D341Med (cell line): ENCODE data around the gene NR1I2.

ENCODE experiments used
- DNase-seq: peaks from one replicate; pipeline ENCODE4 v3.0.0; 2012; ENCODE audit warnings: low spot score

NR1I2 gene

DNA sequence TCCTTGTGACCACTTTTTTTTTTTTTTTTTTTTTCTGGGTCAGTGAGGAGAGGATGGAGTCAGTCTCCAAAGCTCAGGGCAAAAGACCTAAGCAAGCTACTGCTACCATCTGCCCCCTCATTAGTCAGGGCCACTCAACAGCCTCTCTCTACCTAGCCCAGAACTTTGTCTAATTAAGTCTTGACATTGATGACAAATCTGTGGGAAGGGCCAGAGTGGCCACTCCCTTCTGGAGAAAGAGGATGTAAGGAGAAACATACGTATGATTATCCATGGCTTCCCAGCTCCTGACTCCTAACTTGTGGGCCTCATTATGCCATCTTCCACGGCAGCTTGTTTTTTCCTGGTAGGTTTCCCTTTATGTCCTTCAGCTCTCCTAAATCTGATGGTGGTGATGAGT lies 37.9 kb downstream of the NR1I2 start:
- no peak for DNase-seq

DNA sequence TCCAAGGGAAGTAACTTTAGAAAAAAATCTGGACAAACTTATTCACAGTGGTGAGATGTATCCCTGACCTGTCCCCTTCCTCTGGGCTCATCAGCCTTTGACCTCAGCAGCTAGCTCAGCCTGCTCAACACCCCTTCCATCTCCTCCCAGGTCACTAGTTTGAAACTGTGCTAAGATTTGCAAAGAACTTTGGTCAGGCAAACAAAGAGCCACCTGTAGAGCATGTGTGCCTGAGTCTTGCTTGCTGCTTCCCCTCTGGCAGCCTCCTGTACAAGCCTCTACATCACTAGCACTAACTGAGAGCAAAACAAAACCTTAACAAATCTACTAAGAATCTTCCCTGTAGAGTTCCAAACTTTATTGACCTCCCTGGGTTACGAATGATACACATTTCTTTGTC lies 43.9 kb downstream of the NR1I2 start:
- DNase-seq: no peak

DNA sequence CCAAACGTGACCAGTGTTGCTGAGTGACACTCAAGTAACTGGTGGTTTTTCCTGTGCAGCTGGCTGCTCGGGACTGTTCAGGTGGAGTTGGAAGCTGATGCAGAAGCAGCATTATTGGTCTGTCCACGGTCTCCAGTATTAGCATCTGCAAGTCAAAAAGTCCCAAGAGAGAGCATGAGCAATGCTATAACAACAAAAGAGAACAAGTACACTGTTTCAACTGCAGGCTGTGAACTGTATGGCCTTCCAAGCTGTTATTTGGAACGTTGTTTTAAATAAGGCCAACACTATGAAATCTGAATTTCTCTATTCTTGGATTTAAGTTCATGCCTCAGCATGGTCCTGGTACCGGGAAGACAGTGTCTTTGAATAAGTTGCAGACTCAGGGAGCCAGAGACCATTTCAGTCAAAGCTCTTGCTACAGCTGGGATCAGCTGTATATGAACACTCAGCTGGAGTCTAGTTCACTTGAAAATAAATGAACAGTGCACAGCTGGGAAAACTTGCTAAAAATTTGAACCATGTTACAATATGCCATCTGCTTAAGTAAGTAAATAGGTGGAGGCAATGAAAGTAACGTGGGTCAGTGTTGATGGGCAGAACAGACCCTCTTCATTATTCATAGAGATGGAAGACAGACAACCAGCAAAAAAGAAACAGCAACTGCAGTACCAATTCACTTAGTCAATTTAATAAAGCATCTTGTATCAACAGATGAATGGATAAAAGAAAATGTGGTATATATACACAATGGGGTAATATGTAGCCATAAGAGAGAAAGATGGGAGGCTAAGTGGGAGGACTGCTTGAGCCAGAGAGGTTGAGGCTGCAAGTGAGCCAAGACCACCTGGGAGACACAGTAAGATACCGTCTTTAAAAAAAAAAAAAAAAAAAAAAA lies 45.1 kb downstream of the NR1I2 start:
- no peak for DNase-seq

DNA sequence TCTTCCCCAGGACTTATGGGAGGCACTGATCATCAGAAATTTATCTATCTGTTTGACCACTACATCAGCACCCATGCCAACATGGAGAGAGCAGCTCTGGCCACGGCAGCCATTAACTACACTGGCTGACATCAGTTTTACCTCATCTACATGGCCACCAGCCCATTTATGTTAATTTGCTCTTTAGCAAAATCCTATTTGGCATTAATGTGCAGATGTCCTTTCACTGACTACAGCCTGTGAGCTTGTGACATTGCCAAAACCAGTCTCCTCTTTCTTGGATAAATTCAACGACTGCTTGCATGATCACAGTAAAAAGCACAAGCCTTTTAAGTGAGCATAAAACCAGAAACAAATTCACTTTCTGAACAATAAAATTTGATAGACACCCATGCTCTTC lies 47.5 kb downstream of the NR1I2 start:
- no peak for DNase-seq

DNA sequence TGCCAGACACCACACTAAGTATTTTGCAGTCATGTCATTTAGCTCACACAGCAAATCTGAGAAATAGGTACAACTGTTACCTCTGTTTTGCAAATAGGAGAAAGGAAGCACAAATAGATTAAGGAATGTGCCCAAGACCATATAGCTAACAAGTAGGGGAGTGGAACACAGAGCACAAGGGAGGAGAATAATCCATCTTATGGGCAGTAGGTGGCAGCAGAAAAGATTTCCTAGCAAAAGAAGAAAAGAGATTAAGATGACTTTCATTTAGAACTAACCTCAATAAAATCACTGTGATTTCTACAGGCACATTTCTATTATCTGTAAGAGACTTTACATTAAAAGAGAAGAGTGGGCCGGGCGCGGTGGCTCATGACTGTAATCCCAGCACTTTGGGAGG lies 49.1 kb downstream of the NR1I2 start:
- no peak for DNase-seq

DNA sequence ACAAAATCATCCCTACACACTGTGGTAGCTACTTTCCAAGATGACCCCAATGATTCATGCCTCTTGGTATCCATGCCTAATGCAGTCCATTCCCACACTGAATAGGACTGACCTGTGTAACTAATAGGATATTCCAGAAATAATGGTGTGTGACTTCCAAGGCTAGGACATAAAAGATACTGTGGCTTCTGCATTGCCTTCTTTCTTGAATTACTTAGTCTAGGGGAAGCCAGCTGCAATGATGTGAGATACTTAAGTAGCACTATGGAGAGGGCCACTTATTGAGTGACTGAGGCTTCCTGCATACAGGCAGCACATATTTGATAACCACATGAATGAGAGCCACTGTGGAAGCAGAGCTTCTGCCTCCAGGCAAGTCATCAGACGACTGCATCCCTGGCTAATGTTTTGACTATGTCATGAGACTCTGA lies 50.1 kb downstream of the NR1I2 start:
- no peak for DNase-seq

DNA sequence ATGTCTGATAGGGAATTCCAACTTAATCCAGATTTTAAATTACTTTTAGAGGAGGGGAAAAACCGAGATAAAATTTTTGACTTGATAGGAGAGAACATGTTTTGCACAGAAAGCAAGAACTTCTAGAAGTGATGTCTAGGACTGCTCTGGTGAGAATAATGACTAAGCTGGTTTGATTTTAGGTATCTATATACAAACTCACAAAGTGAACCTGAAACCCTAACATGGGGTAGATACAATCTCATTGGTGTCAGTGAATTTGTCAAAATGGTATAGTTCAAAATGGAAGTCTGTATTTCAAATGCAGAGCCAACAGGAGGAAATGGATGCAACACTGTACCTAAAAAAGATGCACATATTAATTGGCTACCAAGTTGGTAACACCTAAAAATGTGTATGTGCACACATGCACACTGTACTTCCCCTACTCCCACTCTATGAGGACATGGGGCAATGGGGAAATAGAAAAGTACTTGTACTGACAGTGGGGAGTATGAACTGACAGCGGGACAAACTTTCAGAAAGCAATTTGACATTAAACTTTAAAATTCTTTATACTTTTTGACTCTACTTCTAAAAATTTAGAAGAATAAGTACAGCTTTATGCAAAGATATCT lies 53.0 kb downstream of the NR1I2 start:
- DNase-seq: no peak

DNA sequence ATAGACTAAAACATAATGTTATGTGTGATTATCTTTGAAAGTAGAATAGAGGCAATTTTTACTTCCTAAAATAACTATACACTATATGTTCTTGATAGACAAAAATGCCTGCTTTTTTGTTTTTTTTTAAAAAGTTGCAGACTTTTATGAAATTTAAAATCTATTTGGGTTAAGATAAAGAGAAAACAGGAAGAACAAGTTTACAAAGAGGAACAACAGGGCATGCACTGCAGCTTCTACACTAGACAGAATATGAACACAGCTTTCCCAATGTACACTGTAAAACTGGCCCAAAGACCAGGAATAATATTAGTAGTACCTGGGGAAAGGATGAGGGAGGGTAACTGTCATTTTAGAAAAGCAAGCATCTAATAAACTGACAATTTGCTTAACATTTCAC lies 53.7 kb downstream of the NR1I2 start:
- DNase-seq: no peak

DNA sequence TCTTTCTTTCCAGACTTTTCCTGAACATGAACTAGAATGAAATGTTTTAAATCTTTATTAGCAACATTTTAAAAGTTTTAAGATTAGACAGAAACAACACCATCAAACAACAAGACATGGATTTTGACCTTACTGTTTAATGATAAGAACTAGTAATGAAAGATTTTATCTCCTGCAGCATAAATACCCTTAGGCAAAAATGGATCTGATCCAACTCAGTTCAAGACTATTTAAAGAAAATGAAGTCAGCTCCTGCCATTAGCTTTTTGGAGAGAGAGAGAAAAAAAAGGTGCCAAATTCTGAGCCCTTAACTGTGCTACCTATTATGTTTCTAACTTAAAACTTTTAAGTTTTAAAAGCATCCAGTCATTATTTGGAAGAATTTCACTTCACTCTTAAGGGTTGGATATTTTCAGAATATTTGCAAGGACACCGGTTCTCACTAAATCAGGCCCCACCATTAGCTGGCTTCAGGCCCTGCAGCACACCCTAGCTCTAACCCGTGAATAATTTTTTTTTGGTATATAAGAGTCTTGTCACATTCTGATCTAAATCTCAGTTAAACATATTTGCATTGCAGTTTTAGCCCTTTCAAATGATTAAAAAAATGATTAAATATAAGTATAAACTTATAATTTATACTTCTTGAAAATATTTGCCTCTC lies 60.0 kb downstream of the NR1I2 start:
- DNase-seq: no peak

DNA sequence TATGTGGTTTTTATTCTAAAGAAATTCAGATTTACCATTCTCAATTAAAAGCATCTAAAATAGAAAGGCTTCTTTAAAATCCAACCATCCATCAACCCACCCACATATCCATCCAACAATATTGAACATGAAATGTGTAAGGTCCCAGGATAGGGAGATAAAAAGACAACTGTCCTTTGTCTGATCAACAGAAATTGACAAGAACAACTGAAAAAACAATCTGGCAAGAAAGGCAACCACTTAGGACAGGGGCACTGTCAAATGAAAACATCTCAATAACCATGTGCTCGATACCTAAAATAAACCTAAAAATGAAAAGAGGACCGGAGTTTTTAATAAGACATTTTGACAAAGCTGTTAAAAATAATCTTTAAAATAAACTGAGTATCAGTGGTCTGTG lies 67.2 kb downstream of the NR1I2 start:
- no peak for DNase-seq

DNA sequence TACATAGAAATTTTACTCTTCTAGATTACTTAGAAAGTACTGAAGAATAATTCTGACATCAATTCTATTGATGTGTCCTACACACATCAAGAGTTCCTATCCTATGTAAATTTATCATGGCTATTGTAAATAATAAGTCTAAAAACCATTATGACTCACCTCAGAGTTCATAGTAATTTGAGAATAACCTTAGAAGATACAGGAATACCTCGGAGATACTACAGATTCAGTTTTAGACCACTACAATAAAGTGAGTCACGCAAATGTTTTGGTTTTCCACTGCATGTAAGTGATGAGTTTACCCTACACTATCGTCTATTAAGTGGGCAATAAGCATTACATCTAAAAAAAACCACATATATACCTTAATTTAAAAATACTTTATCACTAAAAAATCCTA lies 74.8 kb downstream of the NR1I2 start:
- no peak for DNase-seq

DNA sequence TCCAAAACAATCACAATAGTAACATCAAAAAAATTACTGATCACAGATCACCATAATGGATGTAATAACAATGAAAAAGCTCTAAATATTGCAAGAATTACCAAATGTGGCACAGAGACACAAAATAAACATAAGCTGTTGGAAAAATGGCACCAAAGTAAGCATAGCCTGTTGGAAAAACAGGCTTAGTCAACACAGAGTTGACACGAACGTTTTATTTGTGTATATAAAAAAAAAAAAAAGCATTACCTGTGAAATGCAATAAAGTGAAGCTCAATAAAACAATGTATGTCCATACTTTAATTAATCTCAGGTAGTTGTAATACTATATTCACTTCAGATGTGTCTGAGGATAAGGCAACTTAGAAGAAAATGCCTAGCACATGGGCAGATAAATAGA lies 77.1 kb downstream of the NR1I2 start:
- DNase-seq: no peak

DNA sequence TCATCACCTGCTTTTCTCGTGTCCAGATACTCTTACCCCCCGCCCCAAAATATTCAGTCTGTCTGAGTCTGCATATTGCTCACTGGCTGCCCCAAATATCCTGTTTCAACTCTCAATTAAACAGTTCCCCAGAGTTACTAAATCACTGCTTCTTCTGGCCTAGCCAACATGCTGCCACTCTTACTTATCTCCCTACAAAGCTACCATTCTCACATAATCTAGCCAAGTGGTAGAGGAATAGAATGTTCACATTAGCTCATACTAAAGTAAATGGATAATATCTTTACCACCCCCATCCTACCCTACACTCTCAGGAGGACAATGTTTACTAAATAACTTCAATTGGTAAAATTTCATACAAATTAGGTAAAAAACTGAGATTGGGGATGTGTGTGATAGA lies 77.8 kb downstream of the NR1I2 start:
- no peak for DNase-seq

DNA sequence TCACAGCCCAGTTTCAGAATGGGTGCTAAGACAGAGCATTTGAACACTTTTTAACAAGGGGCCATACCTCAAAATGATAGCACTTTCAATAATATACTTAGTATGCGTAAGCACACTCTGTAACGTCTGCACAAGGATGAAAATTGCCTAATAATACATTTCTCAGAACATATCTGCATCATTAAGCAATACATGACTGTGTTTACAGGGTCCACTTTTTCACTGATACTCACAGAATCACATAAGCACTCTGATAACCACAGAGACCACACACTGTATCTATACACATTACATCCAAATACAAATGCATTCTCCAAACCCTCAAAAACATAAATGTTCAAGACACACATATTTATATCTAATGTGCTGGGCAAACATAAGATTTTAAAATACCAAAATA lies 79.8 kb downstream of the NR1I2 start:
- no peak for DNase-seq

DNA sequence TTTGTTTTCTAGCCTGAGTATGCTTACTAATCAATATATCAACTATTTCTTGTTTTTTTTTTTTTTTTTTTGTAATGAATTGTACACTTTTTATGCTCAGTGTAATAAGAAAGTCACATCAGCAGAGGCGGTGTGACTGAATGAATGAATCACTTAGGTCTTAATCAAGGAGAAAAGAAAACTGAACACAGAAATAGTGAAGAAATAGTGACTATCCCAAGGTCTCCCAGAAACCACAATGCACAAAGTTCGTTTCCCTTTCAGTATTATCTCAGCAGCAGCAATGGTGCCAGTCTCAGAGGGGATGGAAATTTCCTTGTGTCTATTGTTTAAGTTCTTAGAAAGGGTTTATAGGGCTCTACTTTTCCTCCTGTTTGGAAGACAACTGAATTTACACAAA lies 80.7 kb downstream of the NR1I2 start:
- DNase-seq: no peak

DNA sequence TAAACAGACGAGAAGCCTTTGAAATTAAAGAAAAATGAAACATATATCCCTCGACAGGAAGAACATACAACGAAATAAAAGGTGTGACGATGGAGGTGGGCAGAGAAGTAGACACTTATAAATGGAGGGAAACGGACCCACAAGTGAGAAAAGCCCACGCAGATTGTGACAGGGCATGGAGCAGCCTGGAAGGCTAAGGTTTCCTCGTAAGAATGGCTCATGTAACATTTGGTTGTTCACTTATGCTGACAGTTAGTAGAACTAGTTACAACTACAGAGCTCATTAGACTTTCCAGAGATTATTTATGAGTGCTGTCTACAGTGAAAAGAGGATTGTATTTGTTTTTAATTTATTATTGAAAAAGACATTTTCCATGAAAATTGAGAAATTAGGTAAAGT lies 82.6 kb downstream of the NR1I2 start:
- DNase-seq: no peak
